Muscle of arm (tissue), 12 donors: ENCODE results near the gene ADCYAP1R1. TPM values are rescaled to one million over a fixed set of nuclear protein-coding genes. Genes with fewer than 3 reads are reported as not detected.

Source experiments
- DNase-seq: peaks from one replicate; pipeline ENCODE4 v3.0.0-alpha.2; 2013
- polyA plus RNA-seq, 12 donors: library from polyadenylated mRNA; unstranded; fragments of 120-200 nt; gene quantifications; one replicate each; pipeline ENCODE4 v1.2.1, GENCODE V29; 2013; ENCODE audit not compliant: insufficient read length in 12 of 12

The ADCYAP1R1 gene
- polyA plus RNA-seq, 12 donors: 4.1 to 10.7 (median 8.1) TPM; not detected in 1

GRCh38 chr7:31082447-31082846, 30.3 kb downstream of the ADCYAP1R1 start:
- DNase-seq: peak; percentile 70

- DNase-seq: no peak
Measured at GRCh38 chr7:31083210-31083786, 31.2 kb downstream of the ADCYAP1R1 start.

GRCh38 chr7:31084226-31084625, 32.1 kb downstream of the ADCYAP1R1 start:
- no peak for DNase-seq

GRCh38 chr7:31087351-31087750, 35.2 kb downstream of the ADCYAP1R1 start:
- no peak for DNase-seq

- no peak for DNase-seq
Measured at GRCh38 chr7:31091924-31092434, 39.9 kb downstream of the ADCYAP1R1 start.

- DNase-seq: no peak
Measured at GRCh38 chr7:31092606-31093005, 40.5 kb downstream of the ADCYAP1R1 start.

- no peak for DNase-seq
Measured at GRCh38 chr7:31093282-31093681, 41.2 kb downstream of the ADCYAP1R1 start.

- no peak for DNase-seq
Measured at GRCh38 chr7:31094271-31094670, 42.2 kb downstream of the ADCYAP1R1 start.

- no peak for DNase-seq
Measured at GRCh38 chr7:31095286-31096197, 43.4 kb downstream of the ADCYAP1R1 start.

- no peak for DNase-seq
Measured at GRCh38 chr7:31096198-31096876, 44.2 kb downstream of the ADCYAP1R1 start.

GRCh38 chr7:31096877-31097258, 44.8 kb downstream of the ADCYAP1R1 start:
- peak; percentile 53 for DNase-seq

GRCh38 chr7:31098642-31099360, 46.7 kb downstream of the ADCYAP1R1 start:
- no peak for DNase-seq

GRCh38 chr7:31099451-31100444, 47.6 kb downstream of the ADCYAP1R1 start:
- no peak for DNase-seq

GRCh38 chr7:31100445-31100844, 48.3 kb downstream of the ADCYAP1R1 start:
- DNase-seq: no peak

GRCh38 chr7:31100871-31101270, 48.8 kb downstream of the ADCYAP1R1 start:
- no peak for DNase-seq

- no peak for DNase-seq
Measured at GRCh38 chr7:31101544-31101943, 49.4 kb downstream of the ADCYAP1R1 start.

- no peak for DNase-seq
Measured at GRCh38 chr7:31102151-31102972, 50.3 kb downstream of the ADCYAP1R1 start.

GRCh38 chr7:31102973-31103850, 51.1 kb downstream of the ADCYAP1R1 start:
- no peak for DNase-seq
